Measurements from ENCODE around the gene KCNJ6. TPM values are rescaled to one million over a fixed set of nuclear protein-coding genes. Genes with fewer than 3 reads are reported as not detected.
"Not testable (repeated sequence)": the region's sequence is repeated elsewhere in the genome, so short reads cannot be mapped to it uniquely, and the experiment has no call there.

The KCNJ6 gene
- total RNA-seq, 1 donor from 2014 or later: 0.64 TPM

GRCh38 chr21:37762606-37763005, 153.7 kb downstream of the KCNJ6 start:
- intact Hi-C loops (cut with DNase I): no loop called here
- no peaks in the 10 kb centered on the region for H3K9me3 ChIP-seq
- H3K4me1 ChIP-seq: no peaks in the 10 kb centered on the region
- H3K27me3 ChIP-seq: no peaks in the 10 kb centered on the region
- no peaks in the 10 kb centered on the region for H3K36me3 ChIP-seq
- H3K27ac ChIP-seq: no peak overlapping the region
- no peak for TF ChIP-seq CTCF (IDR thresholded peaks at IDR 0.05)
- no peak for DNase-seq (ENCODE audit: low spot score in 2 of 2)
- H3K4me3 ChIP-seq: no peak overlapping the region

DNA sequence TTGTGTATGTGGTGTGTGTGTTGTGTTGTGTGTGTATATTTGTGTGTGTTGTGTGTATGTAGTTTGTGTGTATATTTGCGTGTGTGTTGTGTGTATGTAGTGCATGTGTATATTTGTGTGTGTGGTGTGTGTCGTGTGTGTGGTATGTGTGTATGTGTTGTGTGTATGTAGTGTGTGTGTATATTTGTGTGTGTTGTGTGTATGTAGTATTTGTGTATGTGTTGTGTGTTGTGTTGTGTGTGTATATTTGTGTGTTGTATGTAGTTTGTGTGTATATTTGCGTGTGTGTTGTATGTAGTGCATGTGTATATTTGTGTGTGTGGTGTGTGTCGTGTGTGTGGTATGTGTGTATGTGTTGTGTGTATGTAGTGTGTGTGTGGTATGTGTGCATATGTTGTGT, 154.9 kb downstream of the KCNJ6 start:
- H3K9me3 ChIP-seq; H3K36me3 ChIP-seq; DNase-seq (ENCODE audit: low spot score in 2 of 2); H3K27ac ChIP-seq; H3K27me3 ChIP-seq; H3K4me1 ChIP-seq; intact Hi-C loops (cut with DNase I); H3K4me3 ChIP-seq: not testable (repeated sequence)

- H3K9me3 ChIP-seq: no peaks in the 10 kb centered on the region
- intact Hi-C loops (cut with DNase I): no loop called here
These were observed 156.5 kb downstream of the KCNJ6 start for GRCh38 chr21:37759777-37760176.

DNA sequence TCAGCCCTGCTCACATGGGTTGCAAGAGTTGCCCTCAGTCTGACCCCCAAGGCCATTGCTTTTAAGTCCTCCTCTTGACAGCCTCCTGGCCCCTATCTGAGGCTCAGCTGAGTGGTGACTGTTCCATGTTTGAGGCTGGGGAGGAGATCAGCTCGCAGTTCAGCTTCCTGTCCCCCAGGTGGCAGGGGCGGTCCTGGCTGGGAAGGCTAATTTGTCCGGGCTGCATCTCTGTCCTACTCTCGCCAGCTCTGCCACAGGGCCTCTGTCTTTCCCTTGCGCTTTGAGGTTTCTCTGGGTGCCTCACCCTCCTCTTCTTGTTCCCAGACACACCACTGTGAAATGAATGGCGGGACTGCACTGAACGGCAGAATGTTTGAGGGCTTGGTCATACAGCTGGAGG, 157.3 kb downstream of the KCNJ6 start:
- no peak overlapping the region for H3K4me3 ChIP-seq
- intact Hi-C loops (cut with DNase I): no loop called here

More at GRCh38 chr21:37759777-37760176, 156.5 kb downstream of the KCNJ6 start:
- DNase-seq (ENCODE audit: low spot score in 2 of 2): no peak
- TF ChIP-seq CTCF (IDR thresholded peaks at IDR 0.05): no peak
- no peak overlapping the region for H3K27ac ChIP-seq
- H3K4me1 ChIP-seq: no peaks in the 10 kb centered on the region
- H3K36me3 ChIP-seq: no peaks in the 10 kb centered on the region
- no peaks in the 10 kb centered on the region for H3K27me3 ChIP-seq
- H3K4me3 ChIP-seq: no peak overlapping the region

DNA sequence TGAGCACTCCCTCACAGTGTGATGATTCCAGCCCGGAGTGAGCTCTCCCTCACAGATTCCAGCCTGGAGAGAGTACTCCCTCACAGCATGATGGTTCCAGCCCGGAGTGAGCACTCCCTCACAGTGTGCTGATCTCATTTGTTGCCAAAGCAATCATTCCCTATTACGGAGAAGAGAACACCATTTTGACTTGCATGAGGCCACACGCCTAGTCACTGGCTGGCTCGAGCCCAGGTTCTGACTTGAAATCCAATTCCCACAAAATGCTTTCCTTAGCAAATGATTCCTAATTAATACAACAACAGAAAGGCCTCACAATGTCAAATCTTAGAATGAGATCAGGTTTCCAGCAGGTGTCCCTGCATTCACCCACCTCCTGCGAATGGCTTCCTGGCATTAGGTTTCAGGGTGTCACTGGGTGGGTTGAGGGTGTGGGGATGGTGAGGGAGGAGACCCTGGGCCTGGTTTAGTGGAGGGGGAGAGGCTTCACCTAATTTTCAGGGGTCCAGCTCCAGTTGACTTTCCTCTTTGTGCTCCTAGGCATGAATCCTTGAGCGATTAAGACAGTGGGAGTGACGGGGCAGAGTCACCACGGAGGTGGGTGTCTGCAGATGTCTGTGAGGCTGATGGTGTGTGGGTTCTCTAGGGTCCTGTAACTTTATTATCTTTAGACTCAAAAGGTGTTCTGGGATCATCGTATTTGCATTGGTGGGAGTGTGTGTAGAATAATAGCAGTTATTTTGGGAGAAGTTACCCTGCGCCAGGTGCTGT, 158.5 kb downstream of the KCNJ6 start:
- intact Hi-C loops (cut with DNase I): no loop called here
- no peak for DNase-seq (ENCODE audit: low spot score in 2 of 2)
- Histone ChIP-seq H3K4me1 (no peaks in the 10 kb centered on the region), H3K9me3 (no peaks in the 10 kb centered on the region), H3K27ac (no peak overlapping the region), H3K36me3 (no peaks in the 10 kb centered on the region), H3K4me3 (no peak overlapping the region), H3K27me3 (no peaks in the 10 kb centered on the region)
- TF ChIP-seq CTCF (IDR thresholded peaks at IDR 0.05): no peak

More for the DNA sequence above, 157.3 kb downstream of the KCNJ6 start:
- no peak for DNase-seq (ENCODE audit: low spot score in 2 of 2)
- TF ChIP-seq CTCF (IDR thresholded peaks at IDR 0.05): peak in 2 of 3 experiments; percentile 11 to 35
- H3K27me3 ChIP-seq: no peaks in the 10 kb centered on the region
- H3K9me3 ChIP-seq: no peaks in the 10 kb centered on the region
- H3K27ac ChIP-seq: no peak overlapping the region
- no peaks in the 10 kb centered on the region for H3K4me1 ChIP-seq
- no peaks in the 10 kb centered on the region for H3K36me3 ChIP-seq

DNA sequence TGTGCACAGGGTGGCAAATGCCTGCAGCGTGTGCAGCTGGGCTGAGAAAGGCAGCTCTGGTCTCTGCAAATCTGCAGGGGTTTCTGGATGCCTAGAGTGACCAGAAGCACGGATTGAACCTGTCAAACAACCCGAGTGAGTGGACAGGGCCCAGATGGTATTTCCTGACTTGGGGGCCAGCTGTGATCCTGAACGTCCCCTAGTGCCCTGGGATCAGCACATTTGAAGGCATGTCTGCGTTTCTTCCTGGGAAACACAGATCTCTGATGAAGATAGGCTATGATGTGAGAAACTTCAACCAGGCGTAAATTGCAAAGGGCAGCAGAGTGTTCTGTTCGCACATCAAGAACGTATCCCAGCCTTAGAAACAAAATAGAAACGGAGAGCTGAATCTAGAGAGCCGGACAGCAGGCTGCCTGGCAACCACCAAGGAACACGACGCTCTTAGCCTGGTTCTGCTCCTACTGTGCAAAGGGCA, 163.1 kb downstream of the KCNJ6 start:
- H3K9me3 ChIP-seq: no peaks in the 10 kb centered on the region
- no peaks in the 10 kb centered on the region for H3K36me3 ChIP-seq
- no peak overlapping the region for H3K27ac ChIP-seq
- DNase-seq (ENCODE audit: low spot score in 2 of 2): no peak
- TF ChIP-seq CTCF (IDR thresholded peaks at IDR 0.05): no peak
- no peaks in the 10 kb centered on the region for H3K27me3 ChIP-seq
- no peak overlapping the region for H3K4me3 ChIP-seq
- intact Hi-C loops (cut with DNase I): no loop called here
- no peaks in the 10 kb centered on the region for H3K4me1 ChIP-seq

Measured in ascending aorta (tissue), 2 donors.